COLO668 (cell line): ENCODE data around the gene NPPB.
A peak's percentile ranks its signal among the peaks of the same experiment; 100 is the strongest.

Experiments
- DNase-seq: peaks from one replicate; lab custom pipeline; 2025; ENCODE audit not compliant: unreplicated experiment; lab: John Stamatoyannopoulos, UW

NPPB gene

GRCh38 chr1:11858968-11859871, 475 bp upstream of the NPPB start:
- no peak for DNase-seq

- no peak for DNase-seq
Observed at GRCh38 chr1:11858158-11858557, 587 bp downstream of the NPPB start.

GRCh38 chr1:11857164-11857851, 1.4 kb downstream of the NPPB start:
- DNase-seq, result no peak

- no peak for DNase-seq
Observed at GRCh38 chr1:11856698-11857097, 2.0 kb downstream of the NPPB start.

GRCh38 chr1:11855430-11855829, 3.3 kb downstream of the NPPB start:
- DNase-seq, result no peak

- no peak for DNase-seq
Observed at GRCh38 chr1:11854519-11854918, 4.2 kb downstream of the NPPB start.

- DNase-seq, result no peak
Observed at GRCh38 chr1:11851180-11851579, 7.6 kb downstream of the NPPB start.

GRCh38 chr1:11850156-11850555, 8.6 kb downstream of the NPPB start:
- no peak for DNase-seq

- DNase-seq, result no peak
Observed at GRCh38 chr1:11848373-11848700, 10.4 kb downstream of the NPPB start.

GRCh38 chr1:11847667-11848372, 10.9 kb downstream of the NPPB start, which contains the start of gene NPPA:
NPPA (minus strand) TSS chr1:11847783; CDS start chr1:11847684, 99 bp downstream.
- DNase-seq, result peak; percentile 98

- DNase-seq, result no peak
Observed at GRCh38 chr1:11845641-11846335, 13.0 kb downstream of the NPPB start.

- DNase-seq, result peak; percentile 96
Observed at GRCh38 chr1:11842154-11843041, 16.3 kb downstream of the NPPB start.

GRCh38 chr1:11841245-11842153, 17.2 kb downstream of the NPPB start:
- DNase-seq, result peak; percentile 68

GRCh38 chr1:11839727-11840705, 18.7 kb downstream of the NPPB start:
- DNase-seq, result no peak

GRCh38 chr1:11838349-11839272, 20.1 kb downstream of the NPPB start:
- DNase-seq, result peak; percentile 83

GRCh38 chr1:11837767-11838348, 20.9 kb downstream of the NPPB start:
- DNase-seq, result no peak
